Stimulated activated CD4-positive, alpha-beta T cell treated with anti-CD3 and anti-CD28 coated beads, Interleukin-15, amount 100 ng/mL, for 48 hours (primary cell): Measurements from ENCODE around the gene TUBB2B.
"Not testable (repeated sequence)": the region's sequence is repeated elsewhere in the genome, so short reads cannot be mapped to it uniquely, and the experiment has no call there.

ENCODE experiments used
- DNase-seq, 2 donors: peaks; one replicate each; pipeline ENCODE4 v3.0.0-alpha.2; 2020; ENCODE audit warnings: low read depth in 2 of 2

Gene TUBB2B

GRCh38 chr6:3258201-3258600, 30.7 kb upstream of the TUBB2B start:
- no peak for DNase-seq

GRCh38 chr6:3253597-3253961, 26.1 kb upstream of the TUBB2B start:
- no peak for DNase-seq

DNA sequence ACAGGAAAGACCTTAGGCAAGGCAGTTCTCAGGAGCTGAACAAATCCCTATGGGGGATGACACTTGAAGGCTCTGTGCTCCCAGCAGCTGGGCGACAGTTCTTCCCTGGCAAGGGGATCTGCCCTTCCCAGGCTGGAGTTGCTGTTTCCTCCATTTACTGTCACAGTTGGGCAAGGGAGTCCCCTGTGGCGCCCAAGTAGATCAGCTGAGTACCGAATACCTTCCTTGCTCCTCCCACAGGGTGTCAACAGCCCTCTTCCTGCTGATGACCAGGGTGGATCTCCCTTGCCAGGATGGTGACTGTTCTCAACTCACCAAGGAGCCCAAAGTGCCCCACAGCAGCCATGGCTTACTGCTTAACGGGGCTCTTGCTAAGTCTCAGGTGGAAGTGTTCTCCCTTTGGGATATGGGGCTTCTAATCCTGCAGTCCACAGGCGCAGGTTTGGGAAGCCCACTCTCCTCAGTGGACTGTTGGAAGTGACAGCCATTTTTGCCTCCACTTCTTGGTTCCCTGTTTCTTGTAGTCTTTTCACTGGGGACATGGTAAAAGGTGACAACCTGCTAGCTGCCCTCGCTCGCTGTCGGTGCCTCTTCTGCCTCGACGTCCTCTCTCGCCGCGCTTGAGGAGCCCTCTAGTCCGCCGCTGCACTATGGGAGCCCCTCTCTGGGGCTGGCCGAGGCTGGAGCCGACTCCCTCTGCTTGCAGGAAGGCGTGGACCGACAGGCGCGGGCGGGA, 25.6 kb upstream of the TUBB2B start:
- DNase-seq: no peak

DNA sequence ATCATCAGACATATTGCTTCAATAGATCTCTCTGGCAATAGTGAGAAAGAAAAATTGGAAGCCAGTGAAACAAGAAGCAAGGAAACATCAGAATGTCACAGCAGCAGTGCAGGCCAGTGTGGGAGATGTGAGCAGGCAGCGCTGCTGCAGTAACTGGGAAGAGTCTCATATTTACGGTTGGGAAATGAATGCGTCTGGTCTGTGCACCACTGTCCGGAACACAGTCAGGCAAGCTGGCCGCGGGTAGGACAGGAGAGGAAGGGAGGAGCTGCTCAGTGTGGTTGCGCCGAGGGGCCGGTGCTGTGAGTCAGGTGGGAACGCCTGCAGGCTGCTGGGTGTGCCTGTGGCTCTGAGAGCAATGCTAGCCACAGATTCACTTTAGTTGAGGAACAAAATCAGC, 24.9 kb upstream of the TUBB2B start:
- no peak for DNase-seq

DNA sequence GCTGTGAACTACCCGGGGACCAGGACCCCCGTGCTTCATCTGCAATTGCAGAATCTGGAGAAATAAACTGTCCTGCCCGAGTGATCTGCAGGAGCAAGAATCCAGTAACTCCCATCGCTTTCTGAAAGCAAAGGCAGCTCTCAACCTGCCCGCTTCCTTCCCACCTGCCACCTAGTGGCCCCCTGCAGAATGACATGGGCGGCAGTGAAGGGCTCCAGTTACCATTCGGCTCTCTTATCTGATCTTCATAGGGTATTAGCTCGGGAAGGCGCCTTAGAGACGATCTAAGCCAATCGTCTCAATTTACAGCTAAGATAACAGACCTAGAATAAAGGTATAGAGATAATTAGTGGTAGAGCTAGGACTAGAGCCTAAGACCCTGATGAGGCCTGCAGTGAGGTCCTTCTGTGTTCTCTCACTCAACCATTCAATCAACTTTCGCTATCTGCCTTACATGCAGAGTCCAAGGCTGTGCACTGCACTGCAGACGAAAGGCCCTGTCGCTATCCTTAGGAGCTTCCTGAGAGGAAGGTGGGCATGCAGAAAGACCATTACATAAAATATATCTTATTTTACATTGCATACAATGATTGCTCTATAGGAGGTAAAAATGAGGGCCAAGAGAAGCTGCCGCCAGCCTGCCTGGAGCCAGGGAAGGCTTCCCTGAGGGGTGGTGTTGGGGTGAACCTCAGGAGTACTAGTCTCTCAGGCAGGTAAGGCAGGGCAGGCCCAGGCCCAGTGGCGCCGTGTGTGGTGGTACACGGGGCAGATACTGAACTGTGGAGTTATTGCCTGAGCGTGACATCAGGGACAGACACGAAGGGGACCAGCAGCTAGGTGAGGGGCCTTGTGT, 24.2 kb upstream of the TUBB2B start:
- peak; percentile 60 to 78 for DNase-seq

GRCh38 chr6:3250231-3250675, 22.8 kb upstream of the TUBB2B start:
- DNase-seq: no peak

DNA sequence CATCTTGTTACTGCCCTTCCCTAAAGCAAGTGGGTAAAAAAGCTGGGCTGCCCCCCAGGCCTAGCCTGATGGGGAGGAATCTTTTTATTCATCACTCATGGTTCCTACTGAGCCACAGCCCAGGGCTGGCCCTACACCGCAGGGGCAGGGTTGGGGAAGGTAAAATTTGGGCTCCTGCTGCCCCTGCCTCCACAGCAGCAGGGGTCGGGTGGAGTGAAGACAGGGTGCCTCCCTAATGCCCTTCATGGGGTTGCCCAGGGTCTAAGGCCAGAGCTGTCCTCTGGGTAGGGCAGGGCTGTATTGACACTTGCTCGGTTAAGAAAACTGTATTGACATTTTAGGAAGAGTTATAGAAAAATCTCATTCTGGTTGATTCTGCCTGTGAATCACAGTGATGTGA, 22.4 kb upstream of the TUBB2B start:
- no peak for DNase-seq

DNA sequence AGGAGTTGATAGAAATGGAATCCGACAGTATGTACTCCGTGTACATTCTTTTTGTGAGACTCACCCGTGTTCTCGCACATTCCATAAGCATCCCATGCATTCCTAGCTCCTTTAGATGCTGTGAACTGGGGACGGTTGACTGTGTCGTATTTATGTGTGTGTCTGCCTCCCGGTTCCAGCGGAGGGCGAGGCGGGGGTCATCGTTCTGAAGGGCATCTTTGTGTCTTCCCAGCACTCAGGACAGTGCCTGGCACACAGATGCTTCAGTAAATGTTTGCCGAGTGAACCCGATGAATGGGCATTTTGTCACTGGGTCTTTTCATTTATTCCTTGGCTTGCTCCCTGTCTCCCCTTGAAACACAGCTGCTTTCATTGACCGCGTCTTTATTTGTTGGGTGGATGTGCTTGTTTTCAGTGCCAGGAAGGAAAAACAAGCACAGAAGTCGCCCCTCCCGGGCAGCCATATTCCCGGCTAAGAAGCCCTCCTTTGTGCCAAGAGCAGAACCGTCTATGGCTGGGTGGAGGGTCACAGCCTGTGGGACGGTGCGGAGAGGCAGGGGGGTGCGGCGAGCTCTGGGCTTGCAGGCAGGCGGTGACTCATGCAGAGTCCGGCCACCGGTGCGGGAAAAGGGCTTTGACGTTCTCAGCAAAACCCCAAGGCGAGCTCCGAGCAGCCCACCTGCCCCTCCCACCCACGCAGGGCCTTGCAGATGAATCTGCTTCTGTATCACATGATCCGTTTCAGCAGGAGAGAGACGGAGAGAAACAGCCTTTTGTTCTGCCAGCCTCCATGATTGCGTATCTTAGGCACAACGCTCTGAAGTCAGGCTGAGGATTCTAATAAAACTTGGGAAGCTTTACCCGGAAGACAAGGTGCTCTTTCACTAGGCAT, 20.0 kb upstream of the TUBB2B start:
- no peak for DNase-seq

DNA sequence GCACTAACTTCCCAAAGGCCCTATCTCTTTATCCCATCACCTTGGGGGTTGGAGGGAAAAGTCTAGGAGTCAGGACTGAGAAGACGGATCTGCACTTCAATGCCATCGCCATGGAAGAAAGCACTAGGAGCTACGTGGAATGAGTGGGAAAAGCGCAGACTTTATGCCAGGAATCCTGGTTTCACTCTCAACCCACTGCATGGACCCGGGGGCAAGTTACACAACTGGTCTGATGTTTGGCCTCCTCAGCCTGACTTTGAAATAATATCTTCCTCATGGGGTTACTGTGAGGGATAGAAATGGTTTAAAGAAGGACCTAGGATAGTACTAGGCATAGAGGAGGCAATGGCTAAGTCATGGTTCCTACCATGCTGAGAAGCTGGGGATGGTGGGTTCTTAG, 17.8 kb upstream of the TUBB2B start:
- DNase-seq: no peak

- not testable (repeated sequence) for DNase-seq
These were observed 17.3 kb upstream of the TUBB2B start for GRCh38 chr6:3244832-3245161.

DNA sequence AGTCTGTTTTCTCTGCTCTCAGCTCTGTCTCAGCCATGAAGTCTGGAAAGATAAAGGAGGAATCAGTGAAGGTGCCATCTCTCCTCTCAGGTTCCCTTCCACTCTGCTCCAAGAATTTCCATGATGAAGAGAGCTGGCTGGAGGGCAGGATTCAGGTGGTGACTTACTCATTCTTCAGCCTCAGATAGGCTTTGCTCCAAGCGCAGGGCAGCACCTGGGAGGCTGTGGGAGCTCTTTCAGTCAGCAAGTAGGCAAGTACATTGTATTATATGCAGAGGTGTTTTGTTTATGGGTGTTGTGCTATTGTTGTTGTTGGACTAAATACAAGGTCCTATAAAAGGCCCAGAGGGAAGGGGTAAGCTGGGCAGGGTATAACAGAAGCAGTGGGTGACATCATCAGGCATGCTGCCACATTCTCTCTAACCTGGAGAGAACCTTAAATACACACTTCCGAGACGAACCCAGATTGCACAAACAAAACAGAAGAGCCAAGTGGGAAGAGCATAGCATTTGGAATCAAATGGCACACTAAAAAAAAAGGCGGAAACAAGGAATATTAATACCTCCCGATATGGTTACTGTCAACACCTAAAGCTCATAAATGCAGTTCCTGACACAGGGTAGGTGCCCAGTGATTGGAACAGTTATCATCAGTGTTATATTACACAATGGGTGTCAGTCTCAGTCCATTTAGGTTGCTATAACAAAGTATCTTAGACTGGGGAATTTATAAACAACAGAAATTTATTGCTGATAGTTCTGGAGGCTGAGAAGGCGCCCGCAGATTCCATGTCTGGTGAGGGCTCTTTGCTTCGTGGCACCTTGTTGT, 16.8 kb upstream of the TUBB2B start:
- no peak for DNase-seq

- DNase-seq: no peak
These were observed 15.3 kb upstream of the TUBB2B start for GRCh38 chr6:3242768-3243167.

DNA sequence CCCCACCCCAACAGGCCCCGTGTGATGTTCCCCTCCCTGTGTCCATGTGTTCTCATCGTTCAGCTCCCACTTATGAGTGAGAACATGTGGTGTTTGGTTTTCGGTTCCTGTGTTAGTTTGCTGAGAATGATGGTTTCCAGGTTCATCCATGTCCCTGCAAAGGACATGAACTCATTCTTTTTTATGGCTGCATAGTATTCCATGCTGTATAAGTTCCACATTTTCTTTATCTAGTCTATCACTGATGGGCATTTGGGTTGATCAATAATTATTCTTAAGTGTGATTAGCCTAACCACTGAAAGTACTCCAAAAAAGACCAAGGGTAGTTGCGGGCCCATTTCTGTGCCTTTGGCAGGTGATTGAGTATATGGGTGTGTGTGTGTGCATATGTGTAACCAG, 14.3 kb upstream of the TUBB2B start:
- DNase-seq: not testable (repeated sequence)

DNA sequence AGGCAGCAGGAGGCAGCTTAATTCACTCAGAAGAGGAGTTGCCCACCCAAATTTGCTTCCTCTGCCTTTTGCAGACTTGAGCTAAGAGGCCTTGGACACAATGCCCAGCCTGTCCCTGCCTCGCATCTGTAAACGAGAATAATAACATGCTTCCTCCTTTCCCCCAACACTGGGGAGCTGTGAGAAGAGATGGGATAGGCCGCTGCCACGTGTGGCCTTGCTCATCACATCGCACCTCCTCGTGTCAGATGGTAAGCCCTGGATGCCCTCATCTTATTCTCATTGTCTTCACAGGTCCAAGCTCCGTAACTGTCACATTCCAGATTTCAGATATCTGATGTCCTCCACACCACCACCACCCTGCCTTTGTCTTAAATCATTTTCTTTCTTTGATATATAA, 13.1 kb upstream of the TUBB2B start:
- no peak for DNase-seq

DNA sequence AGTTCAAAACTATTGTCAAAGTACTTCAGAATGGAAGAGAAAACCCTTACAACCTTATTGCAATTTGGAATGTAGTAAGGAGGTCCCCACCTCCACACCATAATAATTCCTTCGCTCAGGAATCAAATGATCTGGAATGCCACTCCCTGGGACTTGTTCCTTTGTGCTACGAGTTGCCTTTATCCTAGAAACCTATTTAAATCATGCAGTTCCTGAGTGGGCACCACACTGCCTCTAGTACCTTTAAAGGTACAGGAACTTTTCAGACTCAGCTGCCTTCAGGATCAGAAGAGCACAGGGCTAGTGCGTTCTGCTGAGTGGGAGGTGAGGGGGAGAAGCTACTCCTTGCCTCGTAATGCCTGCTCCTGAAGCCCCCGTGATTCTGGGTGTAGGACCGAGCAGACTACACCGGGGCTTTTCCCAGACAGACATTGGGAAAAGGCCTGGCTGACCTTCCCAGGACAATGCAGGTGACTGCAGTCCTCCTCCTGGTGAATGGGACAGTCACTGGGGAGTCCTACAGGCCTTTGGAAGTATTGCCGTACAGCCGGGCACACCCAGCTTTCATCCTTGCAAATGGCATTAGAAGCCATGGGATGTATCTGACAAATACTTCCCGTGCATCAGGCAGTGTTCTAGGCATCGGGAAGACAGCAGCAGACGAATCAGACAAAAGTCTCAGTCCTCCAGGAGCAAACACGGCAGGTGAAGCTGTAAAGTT, 11.8 kb upstream of the TUBB2B start:
- DNase-seq: no peak

GRCh38 chr6:3237761-3238662, 10.6 kb upstream of the TUBB2B start:
- DNase-seq: no peak

- DNase-seq: no peak
These were observed 8.6 kb upstream of the TUBB2B start for GRCh38 chr6:3236005-3236404.

DNA sequence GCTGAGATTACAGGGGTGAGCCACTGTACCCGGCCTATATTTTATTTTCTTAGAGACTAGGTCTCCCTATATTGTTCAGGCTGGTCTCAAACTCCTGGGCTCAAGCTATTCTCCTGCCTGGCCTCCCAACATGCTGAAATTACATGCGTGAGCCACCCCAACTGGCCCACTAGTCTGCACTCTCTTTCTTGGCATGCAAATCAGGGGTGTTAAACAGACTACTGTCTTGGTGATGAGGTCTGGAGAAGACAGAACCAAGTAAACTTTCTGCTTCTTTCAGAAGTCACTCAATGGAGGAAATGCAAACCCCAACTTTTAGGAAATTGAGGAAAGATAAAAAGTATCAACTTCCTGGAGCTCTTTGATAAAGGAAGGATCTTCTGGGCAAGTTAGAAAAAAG, 8.0 kb upstream of the TUBB2B start:
- DNase-seq: no peak

DNA sequence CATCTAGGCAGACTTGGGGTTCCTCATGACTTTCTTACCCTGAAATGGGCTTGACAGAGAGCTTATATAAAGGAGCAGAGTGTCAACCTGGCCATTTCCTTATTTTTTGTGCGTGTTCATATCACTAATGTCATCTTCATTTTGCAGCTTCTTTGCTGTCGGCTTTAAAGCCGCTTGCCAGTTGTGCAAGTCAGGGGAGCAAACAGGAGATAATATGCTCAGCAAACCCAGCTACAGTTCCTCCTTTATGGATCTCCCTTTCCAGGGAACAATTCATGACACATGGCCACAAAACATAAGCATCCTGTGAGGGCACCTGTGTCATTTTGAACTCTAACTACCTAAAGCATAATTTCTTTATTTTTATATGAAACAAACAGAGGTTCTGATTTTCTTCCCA, 6.5 kb upstream of the TUBB2B start:
- no peak for DNase-seq

DNA sequence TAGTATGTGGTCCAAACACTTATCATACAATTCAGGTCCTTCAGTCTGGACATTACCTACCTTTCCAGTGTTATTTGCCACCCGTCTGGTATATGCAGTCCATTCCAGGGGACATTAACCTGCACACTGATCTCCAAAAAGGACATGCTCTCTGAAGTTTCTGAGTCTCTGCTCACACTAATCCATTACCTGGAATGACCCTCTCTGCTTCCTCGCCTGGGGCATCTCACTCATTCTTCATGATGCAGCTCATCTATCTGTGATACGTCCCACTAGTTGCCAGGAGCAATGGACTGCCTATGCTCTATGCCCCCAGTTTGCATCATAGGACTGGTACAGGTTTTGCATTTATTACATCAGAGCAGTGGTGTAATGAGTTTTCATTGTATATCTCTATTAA, 5.9 kb upstream of the TUBB2B start:
- DNase-seq: no peak
